ENCODE results near the gene RAB25.

Gene RAB25

DNA sequence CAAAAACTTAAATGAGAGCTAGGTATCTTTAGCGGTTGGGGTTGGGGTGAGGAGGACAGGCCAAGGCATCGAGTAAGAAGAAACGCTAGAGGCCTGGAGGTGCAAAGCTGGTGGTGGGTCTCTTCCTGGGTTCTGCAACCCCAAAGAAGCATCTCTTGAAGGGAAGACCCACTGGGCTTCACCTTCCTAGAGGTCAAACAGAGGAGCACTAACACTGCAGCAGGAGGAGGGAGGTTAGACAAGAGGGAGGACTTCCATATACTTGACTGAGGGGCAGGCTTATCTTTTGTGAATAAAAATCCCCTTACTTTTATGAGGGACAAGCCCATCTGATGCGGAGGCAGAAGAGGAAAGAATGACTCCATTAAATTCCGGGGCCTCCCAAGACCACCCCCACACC is 18.8 kb downstream of the RAB25 start:
- no peak for DNase-seq (ENCODE audit: low read depth, low spot score)

DNA sequence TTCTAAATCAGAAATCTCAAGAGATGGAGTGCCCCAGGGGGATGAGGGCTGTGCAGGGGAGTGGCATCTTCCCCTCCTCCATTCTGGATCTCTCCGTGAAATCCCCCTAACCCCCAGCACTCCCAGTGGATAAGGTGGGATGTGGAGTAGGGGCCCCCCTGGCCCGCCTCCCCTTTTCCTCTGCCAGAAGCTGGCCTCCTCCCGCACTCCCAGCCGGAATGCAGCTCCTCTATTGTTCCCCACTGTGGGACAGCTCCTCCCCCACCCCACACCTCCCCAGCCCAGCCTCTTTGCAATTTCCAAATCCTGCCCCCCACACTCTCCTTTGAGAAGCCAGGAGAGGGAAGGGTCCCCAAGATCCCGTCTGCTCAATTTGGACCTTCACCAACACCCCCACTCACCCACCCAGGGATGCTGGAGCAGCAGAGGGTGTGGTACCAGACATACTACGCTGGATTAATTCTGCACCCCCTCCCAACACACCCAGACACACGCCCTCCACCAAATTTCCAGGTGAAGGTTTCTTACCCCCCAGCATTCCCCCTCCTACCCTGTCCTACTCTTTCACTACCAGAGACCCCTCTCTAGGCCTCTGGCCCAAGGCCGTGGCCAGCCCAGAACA is 19.4 kb downstream of the RAB25 start:
- DNase-seq (ENCODE audit: low read depth, low spot score), result no peak

DNA sequence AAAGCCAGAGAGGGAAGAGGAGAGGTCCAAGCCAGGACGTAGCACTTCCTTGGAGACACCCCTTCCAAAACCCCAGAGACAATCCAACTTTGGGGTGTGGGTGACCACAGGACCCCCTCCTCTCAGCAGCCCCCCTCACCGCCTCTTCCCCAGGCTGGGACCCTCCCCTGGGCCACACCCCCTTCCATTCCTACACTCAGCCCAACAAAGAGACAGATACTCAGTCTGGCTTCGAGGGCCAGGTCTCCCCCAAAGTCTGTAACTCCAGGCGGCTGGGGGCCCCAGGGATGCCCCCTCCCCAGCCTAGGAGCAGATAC is 19.9 kb downstream of the RAB25 start:
- no peak for DNase-seq (ENCODE audit: low read depth, low spot score)

DNA sequence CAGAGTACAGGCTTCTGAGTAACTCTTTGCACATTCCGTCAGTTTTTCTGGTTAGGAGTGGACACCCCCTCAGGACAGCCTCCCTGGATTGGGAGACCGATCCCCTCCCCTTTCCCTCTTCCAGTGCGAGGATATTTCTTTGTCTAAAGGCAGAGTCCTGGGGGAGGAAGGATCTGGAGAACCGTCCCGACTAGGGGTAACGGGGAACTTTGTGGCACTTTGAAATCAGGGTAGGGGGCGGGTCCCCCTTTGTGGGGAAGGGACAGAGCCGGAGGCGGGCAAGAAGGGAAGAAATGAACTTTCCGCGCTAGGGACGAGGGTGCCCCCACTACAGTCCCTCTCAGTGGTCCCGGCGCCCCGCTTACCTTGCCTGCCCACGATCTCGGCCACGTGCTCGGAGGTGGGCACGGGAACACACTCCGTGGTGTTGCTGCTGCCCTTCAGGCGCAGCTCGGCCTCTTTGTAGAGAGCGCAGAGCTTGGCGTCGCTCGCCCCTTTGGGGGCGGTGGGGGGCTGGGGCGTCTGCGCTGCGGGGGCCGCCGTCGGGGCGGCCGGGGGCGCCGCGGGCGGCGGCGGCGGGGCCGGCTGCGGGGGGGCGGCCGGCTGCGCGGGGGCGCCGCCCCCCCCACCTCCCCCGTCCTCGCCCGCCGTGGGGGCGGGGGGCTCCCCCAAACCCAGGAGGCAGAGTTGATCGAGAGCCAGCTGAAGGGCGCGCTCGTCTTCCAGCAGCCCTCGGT is 20.4 kb downstream of the RAB25 start:
- DNase-seq (ENCODE audit: low read depth, low spot score), result no peak

DNA sequence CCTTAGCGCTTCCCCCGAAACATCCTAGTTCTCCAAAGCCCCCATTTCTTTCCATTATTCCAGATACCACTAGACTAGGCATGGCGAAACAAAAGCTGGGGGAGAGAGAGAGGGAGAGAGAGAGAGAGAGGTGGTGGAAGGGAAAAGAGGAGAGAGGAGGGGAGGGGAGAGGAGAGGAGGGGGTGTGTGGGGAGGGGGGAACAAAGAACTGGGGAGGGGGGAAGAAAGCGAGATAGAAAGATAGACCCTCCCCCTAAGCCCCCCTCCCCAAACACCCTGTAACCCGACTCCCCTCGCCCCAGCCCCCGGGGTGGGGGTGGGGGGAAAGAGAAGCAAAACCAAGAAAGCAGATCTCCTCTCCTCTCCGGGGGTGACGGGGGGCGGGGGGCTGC is 21.0 kb downstream of the RAB25 start:
- DNase-seq (ENCODE audit: low read depth, low spot score), result no peak

DNA sequence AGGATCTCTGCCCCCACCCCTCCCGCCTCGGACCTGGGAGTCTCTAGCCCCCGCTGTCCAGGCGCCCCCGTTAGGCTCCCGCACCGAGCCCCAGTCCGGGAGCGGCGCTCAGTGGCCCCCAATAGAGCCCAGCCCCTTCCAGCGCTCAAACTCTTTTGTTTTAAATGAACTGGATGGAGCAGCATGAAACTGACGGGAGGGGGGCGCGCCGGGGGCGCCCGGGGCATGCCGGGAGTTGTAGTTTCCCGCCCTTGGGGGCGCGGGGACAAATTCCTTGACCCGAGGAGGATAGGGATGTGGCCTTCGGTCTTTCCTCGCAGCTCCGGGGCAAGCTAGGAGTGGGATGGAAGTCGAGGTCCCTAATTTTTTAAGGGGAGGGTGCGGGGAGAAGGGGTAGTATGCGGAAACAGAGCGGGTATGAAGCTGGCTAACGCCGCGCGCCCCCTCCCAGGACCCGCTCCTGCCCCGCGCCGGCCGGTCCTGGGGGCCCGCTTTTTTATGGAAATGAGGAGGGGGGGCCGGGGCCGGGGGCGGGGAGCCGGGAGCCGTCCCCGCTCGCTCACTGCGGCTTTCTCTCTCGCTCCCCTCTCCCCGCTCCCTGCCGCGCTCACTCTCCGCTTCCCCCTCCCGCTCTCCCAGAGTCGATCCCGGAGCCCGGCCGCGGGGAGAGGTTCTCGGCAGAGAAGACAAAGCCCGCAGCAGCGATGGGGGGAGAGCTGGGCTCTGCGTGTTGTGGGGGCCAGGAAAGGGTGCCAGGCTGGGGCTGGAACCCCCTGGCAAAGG is 21.5 kb downstream of the RAB25 start, which contains the start of gene MEX3A:
MEX3A (minus strand) TSS at position 157 of the 783 bp plus-strand sequence. CDS start 467 bp downstream, outside the sequence.
- DNase-seq (ENCODE audit: low read depth, low spot score), result no peak

DNA sequence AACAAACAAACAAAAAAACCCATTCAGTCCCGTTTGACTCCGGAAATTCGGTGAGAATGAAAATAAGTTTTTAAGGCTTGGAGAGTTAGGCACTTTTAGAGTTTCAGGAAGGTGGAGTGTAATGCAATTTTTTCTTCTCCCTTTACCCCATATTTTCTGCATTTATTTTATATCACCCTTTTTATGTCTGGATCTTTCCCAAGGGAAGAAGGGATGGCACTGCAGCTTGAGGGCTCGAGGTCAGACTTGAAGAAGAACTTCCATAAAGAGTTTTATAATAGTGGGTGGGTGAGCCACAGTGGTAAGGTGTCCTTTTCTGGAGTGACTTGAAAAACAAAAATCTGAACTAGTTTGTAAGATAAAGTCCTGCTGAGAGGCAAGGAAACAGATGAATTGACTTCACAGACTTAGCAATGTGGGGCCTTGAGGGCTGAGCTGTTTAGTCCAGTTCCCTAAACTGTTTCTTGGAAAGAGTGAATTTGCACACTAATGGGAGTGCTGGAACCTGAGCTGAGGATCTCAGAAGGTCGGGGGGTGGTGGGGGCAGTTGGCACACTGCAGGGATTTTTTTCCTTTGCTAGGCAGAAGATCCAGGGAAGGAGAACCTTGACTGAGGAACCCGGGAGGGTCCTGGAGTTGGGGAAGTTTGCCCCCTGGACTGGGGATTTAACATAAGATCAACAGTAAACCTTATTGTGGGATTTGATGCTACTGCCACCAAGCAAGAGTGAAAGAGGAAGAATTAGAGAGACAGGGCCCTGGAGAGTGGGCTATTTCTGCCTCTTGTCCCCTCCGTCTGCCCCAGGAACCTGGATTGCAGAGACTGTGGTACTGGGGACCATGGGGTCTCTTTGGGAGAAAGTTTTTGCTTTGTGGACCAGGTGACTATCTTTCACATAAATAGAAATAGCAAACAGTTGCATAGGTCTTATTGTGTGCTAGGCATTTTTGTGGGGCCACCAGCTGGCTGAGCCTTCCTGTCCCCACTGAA is 23.1 kb downstream of the RAB25 start:
- DNase-seq (ENCODE audit: low read depth, low spot score), result no peak

DNA sequence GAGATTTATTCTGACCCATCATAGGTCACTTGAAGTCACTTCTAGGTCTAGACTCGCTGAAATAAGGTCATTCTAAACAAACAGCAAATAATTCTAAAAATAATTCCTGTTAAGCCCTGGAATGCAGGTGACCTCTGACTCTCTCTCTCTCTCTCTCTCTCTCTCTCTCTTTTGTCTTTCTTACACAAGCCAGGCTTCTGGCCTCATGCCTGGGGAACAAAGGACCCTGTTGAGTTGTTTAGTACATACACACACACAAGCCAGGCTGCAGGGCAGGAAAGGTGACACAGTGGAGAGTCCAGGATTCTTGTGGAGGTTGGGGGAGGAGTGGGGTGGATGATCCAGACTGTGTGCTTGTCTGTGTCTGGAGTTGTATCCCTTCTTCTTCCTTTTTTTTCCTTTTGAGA is 25.3 kb downstream of the RAB25 start:
- DNase-seq (ENCODE audit: low read depth, low spot score), result no peak

DNA sequence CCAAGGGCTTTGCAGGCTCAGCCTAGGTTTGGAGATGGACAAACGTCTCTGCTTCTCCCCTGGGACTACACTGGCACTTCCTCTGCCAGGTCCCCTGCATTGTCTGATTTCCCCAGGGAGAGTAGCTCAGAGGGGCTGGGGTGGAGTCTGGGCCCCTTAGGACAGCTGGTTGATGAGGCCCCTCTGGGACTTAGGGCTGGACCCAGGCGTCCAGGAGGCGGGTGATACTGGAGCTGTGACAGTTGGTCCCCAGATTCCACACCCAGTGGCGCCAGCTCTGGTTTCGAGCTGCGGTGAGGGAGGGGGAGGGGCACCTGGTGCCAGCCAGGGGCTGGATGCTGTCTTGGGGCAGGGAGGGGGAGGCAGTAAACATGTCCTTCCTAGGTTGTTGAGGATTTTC is 28.7 kb downstream of the RAB25 start:
- no peak for DNase-seq (ENCODE audit: low read depth, low spot score)

DNA sequence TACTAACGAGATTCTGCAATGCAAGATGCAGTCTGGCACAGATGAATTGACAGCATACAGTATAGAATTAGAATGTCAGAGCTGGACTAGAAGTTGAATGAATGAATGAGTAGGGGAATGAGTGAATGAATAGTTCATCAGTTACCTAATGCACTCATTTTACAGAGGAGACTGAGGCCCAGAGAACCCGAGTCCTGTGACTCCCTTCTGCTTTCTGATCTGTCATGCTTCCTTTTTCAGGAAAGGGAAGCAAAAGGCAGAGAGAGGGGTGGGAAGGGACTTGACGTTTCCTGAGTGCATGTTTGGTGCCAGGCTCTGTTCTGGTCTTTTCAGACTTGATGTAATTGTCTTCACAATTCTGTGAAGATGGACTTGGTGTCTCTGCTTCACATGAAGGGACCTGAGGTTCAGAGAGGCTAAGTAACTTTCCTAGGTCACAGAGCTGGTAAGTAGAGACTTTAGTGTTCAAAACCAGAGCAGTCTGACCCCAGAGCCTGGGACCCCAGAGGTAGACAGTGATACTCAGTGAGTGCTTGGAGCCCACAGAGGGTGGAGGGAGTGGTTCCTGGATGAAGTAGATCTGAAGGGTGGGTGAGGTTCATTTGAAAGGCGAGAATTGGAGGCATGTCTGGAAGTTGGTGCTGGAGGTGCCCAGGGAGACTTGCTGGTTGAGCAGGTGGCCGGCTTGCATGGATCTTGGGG is 29.3 kb downstream of the RAB25 start:
- DNase-seq (ENCODE audit: low read depth, low spot score), result no peak

DNA sequence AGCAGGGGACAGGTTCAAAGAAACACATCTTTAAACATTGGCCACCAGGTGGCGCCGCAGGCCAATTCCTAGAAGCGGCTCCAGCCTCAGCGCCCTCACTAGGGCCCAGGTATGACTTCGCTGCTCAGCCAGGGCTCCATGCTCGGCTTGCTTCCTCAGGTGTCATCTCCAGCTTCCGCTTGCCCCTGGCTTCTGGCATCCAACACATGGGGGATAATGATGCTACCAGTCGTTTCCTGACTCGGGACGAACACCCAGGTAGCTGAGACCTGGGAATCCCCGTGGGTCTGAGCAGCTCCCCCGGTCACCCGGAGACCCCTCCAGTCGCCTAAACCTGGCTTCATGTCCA is 29.9 kb downstream of the RAB25 start:
- DNase-seq (ENCODE audit: low read depth, low spot score), result peak; percentile 85

DNA sequence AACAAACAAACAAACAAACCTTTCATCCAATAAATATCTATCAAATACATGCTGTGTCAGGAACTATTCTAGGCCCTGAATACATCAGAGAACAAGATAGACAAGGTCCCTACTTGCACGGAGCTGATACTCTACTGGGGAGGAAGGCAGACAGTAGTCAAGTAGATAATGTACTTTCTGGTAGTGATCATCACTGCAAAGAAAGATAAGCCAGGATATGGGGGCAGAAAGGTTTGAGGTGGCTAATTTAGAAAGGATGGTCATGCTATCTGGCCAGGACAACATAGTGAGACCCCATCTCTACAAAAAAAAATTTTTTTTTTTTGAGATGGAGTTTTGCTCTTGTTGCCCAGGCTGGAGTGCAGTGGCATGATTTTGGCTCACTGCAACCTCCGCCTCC is 30.6 kb downstream of the RAB25 start:
- DNase-seq (ENCODE audit: low read depth, low spot score), result no peak

DNA sequence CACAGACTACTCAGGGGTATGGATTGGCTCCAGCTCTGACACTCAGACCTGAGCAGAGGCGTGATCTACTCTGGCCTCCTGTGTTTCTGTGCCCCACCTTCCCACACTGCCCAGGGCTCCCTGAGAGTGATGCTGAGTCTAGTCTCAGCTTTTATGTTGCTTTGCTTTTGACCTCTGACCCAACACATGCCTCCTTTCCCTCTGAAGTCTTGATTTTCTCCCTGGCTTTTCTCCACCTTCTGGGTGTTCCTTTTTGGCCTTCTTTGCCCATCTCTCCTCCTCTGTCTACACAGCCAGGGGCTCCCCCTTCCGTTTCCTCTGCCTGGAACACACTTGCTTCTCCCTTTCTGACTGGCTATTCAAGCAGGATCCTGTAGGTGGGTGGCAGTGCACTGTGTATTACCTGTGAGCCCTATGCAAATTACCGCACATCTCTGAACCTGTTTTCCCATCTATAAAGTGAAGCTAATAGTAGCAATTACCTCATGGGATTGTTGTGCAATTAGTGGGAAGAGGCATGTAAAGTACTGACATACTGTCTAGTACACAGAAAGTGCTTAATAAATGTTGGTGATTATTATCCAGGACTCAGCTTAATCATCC is 35.0 kb downstream of the RAB25 start:
- no peak for DNase-seq (ENCODE audit: low read depth, low spot score)

DNA sequence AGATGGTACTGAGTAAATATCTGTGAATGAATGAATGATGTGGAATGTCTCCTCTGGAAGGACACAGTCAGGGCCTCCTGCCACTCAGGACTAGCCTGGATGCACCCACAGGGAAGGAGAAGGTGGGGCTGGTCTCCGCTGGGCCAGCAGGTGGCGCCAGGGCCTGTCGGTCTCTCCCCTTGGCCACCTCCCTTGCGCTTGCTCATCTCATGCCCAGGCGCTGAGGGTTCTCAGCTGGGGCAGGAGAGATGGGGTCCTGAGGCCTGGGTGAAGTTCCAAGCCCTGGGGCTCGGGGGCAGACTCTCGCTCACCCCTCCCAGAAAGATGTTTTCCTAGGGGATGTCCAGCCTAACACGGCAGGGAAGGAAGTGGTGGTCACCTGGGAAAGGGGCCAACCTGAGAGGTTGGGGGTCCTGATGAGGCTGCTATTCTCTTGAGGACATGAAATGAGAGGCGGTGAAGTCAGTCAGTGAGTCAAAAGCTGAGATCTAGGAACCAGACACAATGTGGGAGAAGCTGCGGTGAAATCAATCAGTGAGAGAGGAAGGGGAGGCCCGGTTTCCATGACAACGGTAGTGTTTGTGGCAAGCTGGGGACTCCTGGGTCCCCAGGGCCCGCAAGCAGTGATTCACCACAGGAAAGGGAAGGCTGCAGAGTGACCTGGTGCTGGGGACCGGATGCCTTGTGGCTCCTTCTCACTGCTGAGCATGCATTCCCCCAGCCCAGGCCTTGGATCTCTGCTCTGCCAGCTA is 35.9 kb downstream of the RAB25 start:
- peak; percentile 71 for DNase-seq (ENCODE audit: low read depth, low spot score)

DNA sequence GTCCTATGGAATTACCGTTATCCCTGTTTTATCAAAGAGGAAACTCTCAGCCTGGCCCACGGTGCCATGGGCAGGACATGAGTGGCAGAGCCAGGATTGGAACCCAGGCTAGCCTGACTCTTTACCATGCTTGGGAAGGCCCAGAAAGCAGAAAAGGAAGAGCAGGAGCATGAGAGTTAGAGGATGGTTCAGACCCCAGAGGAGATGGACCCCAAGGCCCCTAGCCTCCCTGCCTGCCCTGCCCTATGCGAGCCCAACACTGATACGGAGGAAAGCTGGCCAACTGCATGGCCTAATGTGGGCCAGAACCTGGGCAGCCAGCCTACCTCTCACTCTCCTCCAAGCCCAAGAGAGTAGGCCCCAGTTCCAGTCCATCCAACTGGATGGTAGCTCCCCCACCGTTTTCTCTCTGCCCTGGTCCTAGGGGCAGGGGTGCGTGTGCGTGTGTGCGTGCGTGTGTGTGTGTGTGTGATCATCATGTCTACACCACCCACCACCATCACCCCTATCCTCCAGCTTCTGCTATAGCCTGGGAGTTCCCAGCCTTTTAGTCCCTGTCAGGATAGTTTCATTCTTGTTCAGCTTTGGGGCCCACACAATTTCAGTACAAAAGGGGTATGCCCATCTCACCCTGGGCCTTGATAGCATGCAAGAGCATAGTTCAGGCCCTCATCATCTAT is 36.7 kb downstream of the RAB25 start:
- no peak for DNase-seq (ENCODE audit: low read depth, low spot score)

DNA sequence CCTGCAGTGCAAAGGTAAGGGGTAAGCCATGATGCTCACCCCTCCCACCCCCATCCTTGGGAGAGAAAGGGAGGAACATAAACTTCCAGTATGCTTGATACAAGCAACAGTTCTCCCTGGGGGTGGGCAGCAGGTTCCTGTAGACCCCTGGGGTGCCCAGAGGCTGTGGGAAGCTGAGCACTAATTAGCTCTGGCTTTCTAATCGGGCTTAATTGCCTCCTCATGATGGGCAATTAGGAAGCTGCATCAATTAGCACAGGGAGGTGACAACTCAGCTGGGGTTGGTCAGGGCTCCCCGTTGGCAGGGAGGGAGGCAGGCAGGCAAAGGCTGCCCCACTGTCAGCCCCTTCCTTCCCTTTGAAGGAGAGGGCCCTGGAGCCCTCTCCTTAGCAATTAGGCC is 37.8 kb downstream of the RAB25 start:
- no peak for DNase-seq (ENCODE audit: low read depth, low spot score)

DNA sequence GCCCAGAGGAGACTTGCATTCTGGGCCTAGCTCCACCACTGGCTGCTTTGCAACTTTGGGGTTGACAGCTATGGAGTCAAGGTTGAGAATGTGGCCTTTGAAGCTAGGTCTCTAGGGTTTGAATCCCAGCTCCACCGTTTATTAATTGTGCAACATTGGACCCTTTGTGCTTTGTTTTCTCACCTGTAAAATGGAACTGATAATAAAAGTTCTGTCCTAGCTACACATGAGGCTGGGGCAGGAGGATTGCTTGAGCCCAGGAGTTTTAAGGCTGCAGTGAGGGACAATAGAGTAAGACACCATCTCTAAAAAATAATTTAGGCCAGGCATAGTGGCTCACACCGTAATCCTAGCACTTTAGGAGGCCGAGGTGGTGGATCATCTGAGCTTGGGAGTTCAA is 38.3 kb downstream of the RAB25 start:
- no peak for DNase-seq (ENCODE audit: low read depth, low spot score)

DNA sequence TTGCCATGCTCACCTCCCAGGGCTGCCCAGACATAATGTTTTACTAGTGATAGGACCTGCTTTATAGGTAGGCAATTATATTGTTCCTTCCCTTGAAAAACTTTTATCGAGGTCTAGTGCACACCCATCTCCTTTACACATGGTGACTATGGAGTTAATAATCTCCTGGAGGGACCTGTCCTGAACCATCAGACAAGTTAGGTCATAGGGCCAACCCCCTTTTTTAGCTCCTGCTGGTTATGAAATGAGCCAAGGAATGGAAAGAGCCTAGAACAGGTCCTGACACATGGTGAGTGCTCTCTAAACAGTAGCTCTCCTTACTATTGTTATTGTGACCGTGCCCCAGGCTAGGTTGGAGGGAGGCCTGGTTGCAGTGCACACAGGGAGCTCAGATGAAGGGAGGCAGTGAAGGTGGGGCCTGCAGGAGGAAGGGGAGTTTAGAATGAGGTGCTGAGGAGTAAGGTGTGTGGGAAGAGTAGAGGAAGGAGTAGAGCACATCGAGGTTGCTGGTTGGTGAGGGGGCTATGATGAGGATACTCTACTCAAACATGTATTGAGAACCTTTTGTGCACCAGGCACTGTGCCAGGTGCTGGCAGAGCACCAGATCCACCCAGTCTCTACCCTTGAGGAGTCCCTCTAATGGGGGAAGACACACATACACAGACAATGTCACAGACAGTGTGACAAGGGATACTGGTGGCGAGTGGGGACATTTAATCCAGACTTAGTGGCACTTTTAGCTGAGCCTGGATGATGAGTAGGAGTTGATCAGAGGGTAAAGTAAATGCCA is 39.4 kb downstream of the RAB25 start:
- DNase-seq (ENCODE audit: low read depth, low spot score), result no peak

DNA sequence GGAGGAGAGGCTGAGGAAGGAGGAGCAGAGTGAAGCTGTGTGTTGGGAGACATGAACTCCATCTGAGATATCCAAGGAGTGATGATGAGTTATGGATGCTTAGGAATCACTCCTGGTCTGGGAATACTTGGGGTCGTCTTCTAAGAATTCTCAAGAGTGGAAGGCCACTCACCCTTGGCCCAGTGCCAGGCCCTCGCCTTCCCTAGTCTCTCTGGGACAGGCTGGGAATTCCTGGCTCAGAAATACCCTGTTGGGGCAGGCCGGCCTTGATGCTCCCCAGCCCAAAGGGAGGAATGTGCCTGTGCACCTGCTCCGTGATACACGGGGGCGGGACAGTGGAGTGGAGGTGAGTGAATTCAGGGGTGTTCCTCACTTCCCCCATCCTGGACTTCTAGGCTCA is 40.9 kb downstream of the RAB25 start:
- no peak for DNase-seq (ENCODE audit: low read depth, low spot score)

Data from activated CD4-positive, CD25-positive, alpha-beta regulatory T cell treated with anti-CD3 and anti-CD28 coated beads, Interleukin-2, amount 50 U/mL, for 16 hours (primary cell).